Kidney capillary endothelial cell (primary cell): ENCODE measurements around the gene DSG3.

Experiments used
- DNase-seq: peaks from one replicate; pipeline ENCODE4 v3.0.0-alpha.2; 2018; ENCODE audit warnings: low spot score

The DSG3 gene

DNA sequence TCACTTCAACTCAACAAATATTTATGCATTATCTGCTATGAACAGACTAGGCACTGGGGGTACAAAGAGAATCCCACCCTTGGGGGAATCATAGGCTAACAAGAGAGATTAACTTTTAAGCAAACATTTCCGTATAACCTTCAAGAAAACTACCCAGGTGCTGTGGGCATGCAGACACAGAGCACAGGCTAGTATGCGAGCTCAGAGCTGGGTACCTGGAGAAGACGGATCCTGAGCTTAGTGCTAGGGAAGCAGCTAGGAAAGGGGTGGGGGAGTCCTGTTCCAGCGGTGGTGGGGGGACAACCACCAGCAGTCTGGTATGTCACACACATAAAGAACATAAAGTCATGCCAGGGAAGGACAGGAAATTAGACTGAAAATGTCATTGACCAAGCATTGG, 17.5 kb upstream of the DSG3 start:
- DNase-seq: no peak

DNA sequence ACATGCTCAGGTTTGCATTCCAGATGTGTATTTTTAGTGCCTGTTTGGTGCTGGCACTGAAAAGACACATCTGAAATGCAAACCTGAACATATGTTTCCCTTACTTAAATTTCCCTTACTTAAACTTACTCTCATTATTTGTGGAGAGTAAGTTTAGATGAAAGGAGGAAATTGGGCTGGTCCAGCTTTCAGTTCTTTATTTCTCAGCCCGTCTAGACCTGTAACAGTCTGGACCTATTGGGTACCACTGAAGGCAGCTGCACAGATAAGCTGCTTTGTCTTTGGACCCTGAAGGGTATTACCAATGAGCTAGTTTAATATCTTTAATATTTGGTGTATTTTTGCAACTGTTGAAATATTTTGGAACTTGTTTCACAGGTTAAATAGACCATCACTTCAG, 17.0 kb upstream of the DSG3 start:
- no peak for DNase-seq

DNA sequence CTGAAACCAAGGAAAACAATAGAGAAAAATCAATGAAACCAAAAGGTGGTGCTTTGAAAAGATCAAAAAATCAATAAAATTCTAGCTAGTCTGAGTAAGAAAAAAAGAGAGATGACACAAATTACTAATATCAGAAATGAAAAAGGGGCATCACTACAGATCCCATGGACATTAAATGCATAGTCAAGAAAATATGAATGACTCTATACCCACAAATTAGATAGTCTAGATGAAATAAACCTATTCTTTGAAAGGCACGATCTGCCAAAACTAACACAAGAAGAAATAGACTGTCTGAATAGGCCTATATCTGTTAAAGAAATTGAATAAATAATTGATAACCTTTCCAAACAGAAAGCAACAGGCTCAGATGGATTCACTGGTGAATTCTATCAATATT, 15.2 kb upstream of the DSG3 start:
- no peak for DNase-seq

DNA sequence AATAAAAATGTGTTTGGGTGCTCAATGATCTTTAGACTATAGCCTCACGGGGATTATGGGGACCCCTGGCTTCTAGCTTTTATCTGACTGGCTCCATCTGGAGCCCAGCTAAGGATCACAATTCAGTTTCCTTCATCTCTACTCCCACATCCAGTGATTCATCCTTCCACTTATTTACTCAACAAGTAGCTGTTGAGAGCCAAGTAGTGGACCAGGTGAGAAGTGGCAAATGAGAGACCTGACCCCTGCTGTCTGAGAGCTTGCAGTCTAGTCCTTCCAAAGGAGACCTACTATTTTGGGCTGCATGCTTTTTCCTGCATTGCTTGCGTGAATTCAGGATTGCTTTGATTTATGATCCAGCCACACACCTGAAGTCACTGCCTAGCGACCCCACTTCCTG, 10.7 kb upstream of the DSG3 start:
- DNase-seq: no peak

DNA sequence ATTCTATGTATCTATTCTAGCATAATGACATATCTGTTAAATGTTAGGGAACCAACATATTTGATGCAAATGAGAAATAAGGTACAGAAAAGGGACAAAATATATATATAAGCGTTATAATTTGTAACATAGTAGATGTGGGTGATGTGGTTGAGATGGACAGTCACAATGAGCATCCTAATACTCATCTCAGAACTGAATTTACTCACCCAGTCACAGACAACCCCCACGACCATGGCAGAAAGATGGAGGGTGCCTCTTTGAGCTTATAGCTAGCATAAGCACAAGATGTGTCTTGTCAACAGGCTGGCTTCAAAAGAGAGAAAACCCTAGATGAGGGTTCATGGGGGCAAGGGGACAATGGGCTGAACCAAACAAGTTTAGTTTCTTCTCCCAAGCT, 9.1 kb upstream of the DSG3 start:
- no peak for DNase-seq

DNA sequence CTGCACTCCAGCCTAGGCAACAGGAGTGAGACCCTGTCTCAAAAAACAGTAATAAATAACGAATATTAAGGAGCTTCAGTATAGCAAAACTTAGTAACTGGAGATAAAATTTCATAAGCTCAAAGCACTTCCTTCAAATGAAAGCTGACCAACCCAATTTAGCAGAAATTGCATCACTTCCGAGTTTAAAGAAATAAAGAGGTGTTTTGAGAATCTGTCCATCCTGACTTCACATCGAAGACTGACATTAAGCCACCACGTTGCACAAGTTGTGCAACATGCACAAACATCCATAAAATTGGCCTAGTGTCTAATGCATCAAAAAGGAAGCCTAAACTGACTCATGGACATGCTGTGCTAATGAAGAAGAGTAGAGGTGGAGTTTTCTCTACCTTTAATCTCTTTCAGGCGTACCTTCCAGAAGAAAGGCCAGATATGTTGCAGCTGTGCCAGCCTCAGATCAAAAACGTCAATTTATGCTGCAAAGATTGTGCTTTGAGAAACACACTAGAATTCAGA, 7.7 kb upstream of the DSG3 start:
- DNase-seq: no peak

DNA sequence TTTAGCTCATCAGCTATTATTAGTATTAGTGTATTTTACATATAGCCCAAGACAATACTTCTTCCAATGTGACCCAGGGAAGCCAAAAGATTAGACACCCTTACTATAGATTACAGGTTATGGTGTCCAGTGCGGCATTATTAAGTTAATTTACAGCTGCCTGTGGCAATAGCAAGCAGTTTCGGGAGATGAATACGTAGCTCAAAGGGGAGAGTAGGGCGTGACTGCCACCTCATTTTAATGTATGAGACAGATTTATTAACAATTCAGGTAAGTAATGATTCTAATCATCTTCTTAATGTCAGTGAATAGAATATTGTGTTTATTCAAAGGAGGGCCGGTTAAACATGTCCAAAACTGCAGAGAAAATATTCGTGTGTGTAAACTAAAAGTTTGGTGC, 6.8 kb upstream of the DSG3 start:
- DNase-seq: no peak

DNA sequence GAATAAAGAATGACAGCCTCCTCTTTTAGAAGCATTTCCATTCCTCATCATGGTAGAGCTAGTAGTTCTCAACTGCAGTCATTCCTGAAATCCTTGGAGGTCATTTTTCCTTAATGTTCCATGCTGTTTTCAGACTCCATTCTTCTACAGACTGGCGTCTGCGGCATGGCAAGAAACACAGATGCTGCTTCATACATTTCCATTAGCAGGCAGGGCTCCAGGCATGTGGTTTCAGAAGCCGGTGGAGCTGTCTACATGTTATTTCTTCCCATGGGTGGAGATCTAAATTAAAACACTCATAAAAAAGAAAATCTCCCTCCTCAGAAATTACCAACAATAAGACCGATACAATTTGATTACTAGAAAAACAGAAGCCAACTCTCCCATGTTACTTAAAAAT, 6.0 kb upstream of the DSG3 start:
- DNase-seq: no peak

DNA sequence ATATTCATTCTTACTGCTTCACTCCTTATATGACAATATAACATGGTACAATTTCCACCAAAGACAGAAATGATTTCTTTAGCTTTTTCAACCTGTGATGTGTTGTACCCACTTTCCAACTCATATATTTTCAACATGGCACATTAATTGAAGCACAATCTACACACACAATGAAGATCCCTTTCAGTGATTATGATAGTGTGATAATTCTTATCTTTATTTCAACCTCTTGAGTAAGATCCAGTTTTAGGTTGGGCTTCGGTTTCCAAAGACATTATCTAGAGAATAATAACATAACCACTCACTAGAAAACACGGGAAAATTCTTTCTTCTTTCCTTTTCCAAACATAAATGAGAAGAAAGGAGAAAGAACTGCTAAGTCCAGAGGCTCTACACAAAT, 3.4 kb upstream of the DSG3 start:
- DNase-seq: no peak

DNA sequence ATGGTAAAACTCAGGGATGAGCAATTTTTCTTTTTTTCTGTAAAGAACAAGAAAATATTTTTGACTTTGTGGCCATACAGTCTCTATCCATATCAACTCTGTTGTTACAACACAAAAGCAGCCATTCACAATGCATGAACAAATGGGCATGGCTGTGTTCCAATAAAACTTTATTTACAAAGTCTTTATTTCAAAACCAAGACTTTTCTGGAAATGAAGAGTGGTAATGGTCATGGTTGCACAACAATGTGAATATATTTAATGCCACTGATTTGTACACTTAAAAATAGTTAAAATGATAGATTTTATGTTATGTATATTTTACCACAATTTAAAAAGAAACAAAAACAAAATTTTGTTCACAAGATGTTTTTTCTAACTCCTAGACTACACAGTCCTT, 1.6 kb upstream of the DSG3 start:
- no peak for DNase-seq

DNA sequence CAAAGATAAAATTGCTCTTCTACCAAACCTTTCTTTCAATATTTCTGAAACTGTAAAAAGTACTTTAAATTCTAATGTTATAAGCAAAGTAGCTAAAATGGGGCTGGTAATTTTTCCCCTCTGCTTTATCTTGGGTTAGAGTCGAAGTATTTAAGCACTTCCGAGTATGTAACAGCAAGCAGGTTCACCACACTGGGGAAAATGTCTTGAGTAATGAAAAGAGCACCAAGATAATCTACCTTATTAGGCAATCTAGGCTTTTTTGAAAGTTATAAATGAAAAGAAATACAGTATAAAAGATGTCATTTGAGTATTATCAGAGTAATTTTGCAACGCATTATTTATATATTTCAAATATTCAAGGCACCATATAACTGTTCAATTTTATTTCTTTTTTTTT, 687 bp upstream of the DSG3 start:
- DNase-seq: no peak

DNA sequence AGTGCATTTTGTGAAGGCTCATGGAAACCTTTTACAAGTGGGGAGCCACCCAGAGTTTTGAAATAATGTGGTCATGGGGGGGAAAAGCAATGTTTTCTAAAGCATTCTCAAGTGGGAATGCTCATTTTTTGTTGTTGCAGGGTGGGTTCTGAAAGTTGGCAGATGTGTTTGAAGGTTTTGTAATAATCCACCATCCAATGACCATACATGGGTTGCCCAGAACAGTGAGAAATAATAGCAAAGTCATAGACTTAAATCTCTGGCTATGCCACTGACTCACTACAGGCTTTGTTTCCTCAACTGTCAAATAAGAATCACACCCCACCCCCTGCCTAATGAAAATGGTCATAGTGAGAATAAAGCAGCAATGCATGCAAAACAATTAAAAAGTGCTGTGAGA, 2.9 kb downstream of the DSG3 start:
- no peak for DNase-seq

DNA sequence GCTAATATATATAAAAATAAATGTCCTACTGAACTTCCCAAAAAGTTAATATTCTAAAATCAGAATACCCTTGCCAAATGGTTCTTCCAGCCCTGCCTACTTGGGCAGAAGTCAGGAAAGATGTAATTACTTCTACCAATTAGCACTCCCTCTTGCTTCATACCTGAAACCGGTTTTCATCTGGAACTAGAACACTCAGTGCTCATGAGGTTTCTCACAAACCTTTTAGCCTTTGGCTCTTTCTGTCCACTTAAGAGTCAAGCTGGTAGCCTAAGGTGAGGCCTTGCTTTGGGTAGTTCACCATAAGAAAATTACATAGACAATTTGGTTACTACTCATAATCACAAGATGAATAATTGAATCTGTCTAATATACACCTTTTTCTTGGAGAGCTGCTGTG, 4.1 kb downstream of the DSG3 start:
- no peak for DNase-seq

DNA sequence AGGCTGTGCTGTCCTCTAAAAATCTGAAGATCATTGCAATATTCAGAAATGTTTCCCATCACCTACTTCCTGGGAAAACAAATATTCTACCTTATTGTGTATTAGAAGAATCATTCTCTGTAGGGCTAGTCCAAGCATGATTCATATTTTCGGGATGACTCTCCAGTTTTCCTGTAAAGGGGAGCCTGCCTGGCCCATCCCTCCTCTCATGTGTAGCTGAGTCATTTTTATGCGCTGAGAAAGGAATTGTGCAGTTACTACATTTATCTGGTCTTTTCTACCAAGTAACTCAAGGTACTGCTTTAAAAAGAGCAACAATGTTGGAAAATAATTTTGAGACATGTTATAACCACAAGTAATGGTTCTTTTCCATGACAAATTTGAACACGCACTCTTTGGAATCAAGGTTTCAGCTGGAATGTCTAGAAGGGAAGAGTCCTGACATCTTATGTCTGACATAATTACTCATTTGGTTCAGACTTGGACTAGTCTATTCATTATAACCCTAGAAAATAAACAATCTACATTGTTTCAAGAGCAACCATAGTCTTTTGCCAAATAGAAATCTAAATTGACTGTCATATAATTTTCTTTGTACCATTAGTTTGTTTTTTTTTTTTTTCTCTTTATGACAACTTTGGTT, 6.6 kb downstream of the DSG3 start:
- DNase-seq: peak; percentile 17

DNA sequence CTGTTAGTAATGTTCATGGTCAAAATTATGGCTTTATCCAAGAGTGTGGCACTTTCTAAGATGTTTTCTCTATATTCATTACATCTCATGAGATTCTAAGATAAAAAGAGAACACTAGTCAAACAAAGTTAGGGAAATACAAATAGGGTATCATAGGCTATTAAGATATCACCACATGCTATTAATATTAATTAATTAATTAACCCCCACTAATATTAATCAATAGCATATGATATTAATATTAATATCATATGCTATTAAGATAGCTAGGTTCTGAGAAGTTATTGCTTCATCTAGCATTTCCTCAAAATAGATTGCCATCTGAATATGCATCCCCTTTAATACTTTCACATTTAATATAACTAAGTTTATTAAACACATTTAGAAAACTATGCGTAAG, 22.1 kb downstream of the DSG3 start:
- no peak for DNase-seq

DNA sequence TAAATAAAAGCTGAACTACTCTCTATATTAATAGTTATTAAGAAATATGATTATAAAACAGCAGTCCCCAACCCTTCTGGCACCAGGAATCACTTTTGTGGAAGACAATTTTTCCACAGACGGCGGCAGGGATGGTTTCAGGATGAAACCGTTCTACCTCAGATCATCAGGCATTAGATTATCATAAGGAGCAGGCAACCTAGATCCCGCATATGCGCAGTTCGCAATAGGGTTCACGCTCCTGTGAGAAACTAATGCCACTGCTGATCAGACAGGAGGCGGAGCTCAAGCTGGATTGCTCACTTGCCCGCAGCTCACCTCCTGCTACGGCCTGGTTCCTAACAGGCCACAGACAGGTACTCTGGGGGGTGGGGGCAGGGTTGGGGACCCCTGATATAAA, 31.1 kb downstream of the DSG3 start:
- no peak for DNase-seq

DNA sequence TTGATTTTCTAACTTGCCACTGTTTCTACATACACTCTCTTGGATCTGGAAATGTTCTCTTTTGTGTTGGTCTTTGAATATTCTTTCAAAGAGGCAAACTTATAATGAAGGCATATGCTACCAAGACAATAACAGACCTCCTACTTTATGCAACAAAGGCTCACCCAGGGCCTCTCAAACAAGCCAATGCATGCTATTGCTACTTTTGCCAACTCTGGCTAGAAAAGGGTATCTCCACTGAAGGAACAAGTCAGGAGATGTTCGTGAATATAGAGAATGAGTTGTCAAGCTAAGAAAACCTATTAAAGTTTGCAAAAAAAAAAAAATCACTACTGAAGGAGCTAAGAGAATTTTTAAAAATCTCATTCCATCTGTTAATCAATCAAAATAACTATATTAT, 34.5 kb downstream of the DSG3 start:
- no peak for DNase-seq

DNA sequence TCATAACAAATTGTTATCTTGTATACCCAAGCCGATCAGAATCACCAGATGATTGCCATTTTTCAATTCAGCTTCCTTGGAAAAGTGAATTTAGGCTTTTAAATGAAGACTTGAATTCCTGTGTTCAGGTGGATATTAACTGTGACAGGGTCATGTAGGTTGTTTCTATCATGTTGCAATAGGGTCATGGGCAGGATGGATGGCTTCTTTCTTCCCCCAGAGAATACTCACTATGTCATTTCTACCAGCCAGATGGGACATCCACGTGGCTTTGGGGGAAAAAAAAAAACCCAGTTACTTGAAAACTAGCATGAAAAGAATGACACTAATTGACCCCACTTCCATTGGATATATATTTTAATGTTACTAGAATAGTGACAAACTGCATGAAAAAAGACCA, 35.9 kb downstream of the DSG3 start:
- DNase-seq: no peak

DNA sequence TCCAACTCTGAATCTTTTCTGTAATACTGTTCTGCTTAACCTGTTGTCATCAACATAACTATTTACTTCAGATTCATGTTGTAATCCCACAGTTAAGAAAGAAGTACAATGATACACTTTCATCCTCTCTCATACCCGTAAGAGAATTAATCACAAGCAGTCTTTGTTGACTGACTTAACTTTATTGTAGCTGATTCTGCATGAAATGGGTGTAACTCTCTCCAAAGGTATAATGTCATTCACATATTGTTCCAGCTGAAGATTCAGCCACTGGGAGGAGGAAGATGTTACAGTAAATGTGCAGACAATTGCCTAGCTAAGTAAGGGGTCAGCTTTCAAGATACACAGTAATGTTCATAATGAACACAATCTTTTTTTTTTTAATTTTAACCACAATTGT, 36.9 kb downstream of the DSG3 start:
- DNase-seq: no peak

DNA sequence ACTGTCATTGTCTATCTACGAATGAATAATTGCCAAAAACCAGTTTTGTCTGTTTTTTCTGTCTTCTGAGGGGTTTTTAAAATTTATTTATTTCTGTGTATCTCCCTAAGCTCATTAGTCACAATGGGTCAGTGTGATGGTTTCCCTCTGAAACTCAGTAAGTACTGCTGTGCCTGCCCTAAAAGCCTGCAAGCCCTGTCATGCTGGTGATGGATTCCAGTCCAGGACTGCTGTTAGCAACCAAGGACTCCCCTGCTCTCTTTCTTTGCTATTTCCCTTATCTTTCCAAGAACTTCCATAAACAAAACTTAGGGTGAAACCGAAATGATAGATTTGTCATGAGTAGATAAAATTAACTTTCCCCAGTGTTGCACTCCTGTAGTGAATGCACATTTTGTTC, 38.6 kb downstream of the DSG3 start:
- no peak for DNase-seq

DNA sequence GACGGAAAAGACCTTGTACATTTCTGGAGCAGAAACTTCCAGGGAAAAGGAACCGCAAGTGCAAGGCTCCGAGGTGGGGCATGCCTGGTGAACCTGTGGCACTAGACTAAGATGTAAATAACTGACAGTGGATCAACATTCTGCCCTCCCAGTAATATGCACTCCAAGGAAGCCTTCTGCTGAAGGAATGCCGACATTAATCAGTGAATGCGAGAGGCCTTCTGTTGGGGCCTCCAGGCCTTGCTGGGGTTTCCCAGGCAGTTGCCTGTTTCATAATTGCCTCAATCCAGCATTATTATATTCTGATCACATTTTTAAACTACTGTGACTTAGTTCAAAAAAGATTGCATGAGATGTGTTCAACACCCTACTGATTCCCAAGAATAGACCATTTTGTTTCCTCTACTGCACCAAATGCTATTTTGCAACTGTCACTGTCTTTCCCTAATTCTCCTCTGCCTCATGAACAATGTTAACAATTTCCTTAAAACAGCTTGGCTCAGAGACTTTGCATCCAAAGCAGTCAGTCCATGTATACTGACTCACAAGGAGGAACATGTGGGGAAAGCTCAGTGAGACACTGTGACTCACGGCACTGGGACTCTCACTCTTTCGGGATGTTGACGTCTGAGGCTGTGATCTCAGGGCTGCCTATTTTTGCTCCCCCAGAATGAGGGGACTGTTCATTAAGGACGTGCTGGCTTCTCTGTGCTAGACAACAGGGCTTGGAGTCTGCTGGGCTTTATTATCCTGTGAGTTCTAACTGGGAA, 39.9 kb downstream of the DSG3 start:
- no peak for DNase-seq

DNA sequence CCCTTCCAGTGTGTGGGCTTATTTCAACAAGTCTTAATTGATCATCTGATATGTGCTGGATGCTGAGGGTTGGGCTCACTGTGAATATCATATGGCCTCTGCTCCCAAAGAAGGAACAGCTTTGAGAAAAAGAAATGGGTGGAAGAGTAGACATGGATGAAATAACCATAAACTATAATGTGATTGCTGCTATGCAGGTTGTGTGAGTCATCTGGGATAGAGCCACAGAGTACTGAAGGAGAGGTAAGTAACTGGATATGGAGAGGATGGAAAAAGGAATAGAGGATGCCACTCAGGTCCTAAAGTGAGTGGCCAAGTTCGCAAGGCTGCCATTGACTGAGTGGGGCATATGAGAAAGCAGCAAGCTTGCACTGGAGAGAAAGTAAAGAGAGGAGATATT, 41.8 kb downstream of the DSG3 start:
- no peak for DNase-seq

DNA sequence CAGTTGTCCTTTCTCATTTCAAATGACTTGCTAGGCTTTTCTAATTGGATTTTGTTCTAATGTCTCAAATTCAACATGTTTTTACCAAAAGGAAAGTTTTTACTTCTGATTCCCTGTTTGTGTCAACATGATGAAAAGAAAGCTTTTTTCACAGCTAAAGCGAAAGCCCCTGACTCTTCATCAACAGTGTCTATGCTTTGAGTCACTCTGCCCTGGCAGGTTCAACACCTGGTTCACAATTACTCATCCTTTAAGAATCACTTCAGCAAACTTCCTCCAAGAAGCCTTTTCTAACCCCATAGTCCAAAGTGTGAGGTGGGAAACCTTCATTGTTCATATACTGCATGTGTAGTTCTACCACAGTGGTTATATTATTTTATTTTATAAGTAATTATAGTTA, 42.8 kb downstream of the DSG3 start:
- no peak for DNase-seq

DNA sequence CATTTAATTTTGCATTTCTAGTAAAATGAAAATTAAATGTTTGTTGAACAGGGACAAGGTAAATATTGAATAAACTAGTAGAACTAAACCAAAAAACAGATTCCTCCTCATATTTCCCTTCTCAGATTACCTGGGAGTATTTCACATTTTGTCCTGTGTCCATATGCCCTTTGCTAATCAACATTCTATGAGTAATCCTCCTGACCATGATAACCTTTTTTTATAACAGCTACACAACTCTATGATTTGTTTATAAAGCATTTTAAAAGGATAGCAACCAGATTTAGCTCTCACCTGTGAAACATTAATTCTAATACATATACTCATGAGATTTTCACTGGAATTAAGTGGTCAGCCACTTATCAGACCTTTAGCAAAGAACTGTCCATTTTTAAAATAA, 43.3 kb downstream of the DSG3 start:
- DNase-seq: no peak
